ENCODE results near the gene BCL2. TPM values are rescaled to one million over a fixed set of nuclear protein-coding genes. Genes with fewer than 3 reads are reported as not detected.

Gene BCL2
- total RNA-seq, 1 experiment from 2014 or later, result 2.9 TPM

GRCh38 chr18:63302220-63302619 is 17.3 kb downstream of the BCL2 start:
- H3K27me3 Mint-ChIP-seq (ENCODE audit: unreplicated experiment), result no peaks in the 10 kb centered on the region
- no peak overlapping the region for H3K4me3 Mint-ChIP-seq (ENCODE audit: low read depth, unreplicated experiment)
- TF ChIP-seq CTCF (IDR thresholded peaks at IDR 0.05; ENCODE audit: unreplicated experiment), result no peak
- intact Hi-C loops (cut with micrococcal nuclease; ENCODE audit: unreplicated experiment), result no loop called here
- peaks cover 29% of the 10 kb centered on the region for H3K4me1 Mint-ChIP-seq (ENCODE audit: low read depth, unreplicated experiment)
- DNase-seq, result no peak
- H3K9me3 Mint-ChIP-seq (ENCODE audit: low read depth, unreplicated experiment), result no peaks in the 10 kb centered on the region
- CTCF ChIA-PET, result interaction anchor here (0.7 kb wide), 1 partner anchor 287 kb away, joined by 4 read pairs; no protein-coding TSS in a partner anchor
- no peak overlapping the region for H3K27ac Mint-ChIP-seq (ENCODE audit: unreplicated experiment)
- no TSS peak for BruUV-seq (replicated peaks)
- H3K36me3 Mint-ChIP-seq (ENCODE audit: insufficient read depth, unreplicated experiment), result no peaks in the 10 kb centered on the region

- CTCF ChIA-PET, result interaction anchor here (0.7 kb wide), 1 partner anchor 287 kb away, joined by 4 read pairs; no protein-coding TSS in a partner anchor
- H3K4me3 Mint-ChIP-seq (ENCODE audit: low read depth, unreplicated experiment), result no peak overlapping the region
- no peaks in the 10 kb centered on the region for H3K9me3 Mint-ChIP-seq (ENCODE audit: low read depth, unreplicated experiment)
- no peak overlapping the region for H3K27ac Mint-ChIP-seq (ENCODE audit: unreplicated experiment)
- H3K4me1 Mint-ChIP-seq (ENCODE audit: low read depth, unreplicated experiment), result peaks cover 22% of the 10 kb centered on the region
- BruUV-seq (replicated peaks), result no TSS peak
- no peak for DNase-seq
- no peaks in the 10 kb centered on the region for H3K36me3 Mint-ChIP-seq (ENCODE audit: insufficient read depth, unreplicated experiment)
- no peaks in the 10 kb centered on the region for H3K27me3 Mint-ChIP-seq (ENCODE audit: unreplicated experiment)
- intact Hi-C loops (cut with micrococcal nuclease; ENCODE audit: unreplicated experiment), result no loop called here
- no peak for TF ChIP-seq CTCF (IDR thresholded peaks at IDR 0.05; ENCODE audit: unreplicated experiment)
Observed at GRCh38 chr18:63301434-63301833, 18.1 kb downstream of the BCL2 start.

GRCh38 chr18:63299837-63300745 is 19.5 kb downstream of the BCL2 start:
- Mint-ChIP-seq H3K36me3 (ENCODE audit: insufficient read depth, unreplicated experiment) (no peaks in the 10 kb centered on the region), H3K9me3 (ENCODE audit: low read depth, unreplicated experiment) (no peaks in the 10 kb centered on the region), H3K27me3 (ENCODE audit: unreplicated experiment) (no peaks in the 10 kb centered on the region), H3K4me3 (ENCODE audit: low read depth, unreplicated experiment) (no peak overlapping the region), H3K27ac (ENCODE audit: unreplicated experiment) (no peak overlapping the region), H3K4me1 (ENCODE audit: low read depth, unreplicated experiment) (peaks cover 16% of the 10 kb centered on the region)
- CTCF ChIA-PET, result no interaction called here
- no peak for DNase-seq
- intact Hi-C loops (cut with micrococcal nuclease; ENCODE audit: unreplicated experiment), result no loop called here
- no TSS peak for BruUV-seq (replicated peaks)
- TF ChIP-seq CTCF (IDR thresholded peaks at IDR 0.05; ENCODE audit: unreplicated experiment), result no peak

GRCh38 chr18:63298400-63299365 is 20.9 kb downstream of the BCL2 start:
- Mint-ChIP-seq H3K4me3 (ENCODE audit: low read depth, unreplicated experiment) (no peak overlapping the region), H3K4me1 (ENCODE audit: low read depth, unreplicated experiment) (peaks cover 13% of the 10 kb centered on the region), H3K27ac (ENCODE audit: unreplicated experiment) (no peak overlapping the region), H3K9me3 (ENCODE audit: low read depth, unreplicated experiment) (no peaks in the 10 kb centered on the region), H3K36me3 (ENCODE audit: insufficient read depth, unreplicated experiment) (no peaks in the 10 kb centered on the region), H3K27me3 (ENCODE audit: unreplicated experiment) (no peaks in the 10 kb centered on the region)
- DNase-seq, result no peak
- BruUV-seq (replicated peaks), result no TSS peak
- TF ChIP-seq CTCF (IDR thresholded peaks at IDR 0.05; ENCODE audit: unreplicated experiment), result no peak
- CTCF ChIA-PET, result no interaction called here
- intact Hi-C loops (cut with micrococcal nuclease; ENCODE audit: unreplicated experiment), result no loop called here

Measured in Calu3 (cell line).